Smooth muscle cell (in vitro differentiated cells): ENCODE data around the gene BTN2A1. TPM values are rescaled to one million over a fixed set of nuclear protein-coding genes. Genes with fewer than 3 reads are reported as not detected.

Experiments
- DNase-seq: peaks from one replicate; lab custom pipeline; 2025; ENCODE audit not compliant: unreplicated experiment; lab: John Stamatoyannopoulos, UW
- H2AFZ ChIP-seq: fragments of 200-600 bp; sonication (generic); 2 replicates; pipeline ENCODE4 v1.6.0; 2016; ENCODE audit warnings: antibody characterized with exemption, low read depth, mild to moderate bottlenecking
- H3F3A ChIP-seq: fragments of 200-600 bp; sonication (generic); 2 replicates; pipeline ENCODE4 v1.6.0; 2017; ENCODE audit warnings: antibody characterized with exemption, low read depth
- H3K27ac ChIP-seq: fragments of 200-600 bp; sonication (generic); 2 replicates; pipeline ENCODE4 v1.5.1; 2016; ENCODE audit warnings: low read depth, mild to moderate bottlenecking
- H3K27me3 ChIP-seq: fragments of 200-600 bp; sonication (generic); 2 replicates; pipeline ENCODE4 v1.6.1; 2016; ENCODE audit warnings: low read depth, mild to moderate bottlenecking
- H3K36me3 ChIP-seq: fragments of 200-600 bp; sonication (generic); 2 replicates; pipeline ENCODE4 v1.5.1; 2016; ENCODE audit warnings: low read depth
- H3K4me1 ChIP-seq: fragments of 200-600 bp; sonication (generic); 2 replicates; pipeline ENCODE4 v1.5.1; 2016; ENCODE audit warnings: low read depth
- H3K4me2 ChIP-seq: fragments of 200-600 bp; sonication (generic); 2 replicates; pipeline ENCODE4 v1.6.0; 2016; ENCODE audit warnings: mild to moderate bottlenecking
- H3K4me3 ChIP-seq: fragments of 200-600 bp; sonication (generic); 2 replicates; pipeline ENCODE4 v1.5.1; 2016; ENCODE audit warnings: mild to moderate bottlenecking
- H3K79me2 ChIP-seq: fragments of 200-600 bp; sonication (generic); 2 replicates; pipeline ENCODE4 v1.6.0; 2016; ENCODE audit warnings: low read depth, mild to moderate bottlenecking
- H3K9ac ChIP-seq: fragments of 200-600 bp; sonication (generic); 2 replicates; pipeline ENCODE4 v1.6.0; 2016; ENCODE audit warnings: low read depth
- H3K9me3 ChIP-seq: fragments of 200-600 bp; sonication (generic); replicated peaks from 2 replicates; pipeline ENCODE4 v1.5.1; 2016; ENCODE audit warnings: low read depth
- H4K20me1 ChIP-seq: fragments of 200-600 bp; sonication (generic); 2 replicates; pipeline ENCODE4 v1.6.0; 2016; ENCODE audit warnings: low read depth
- WGBS: methylation state at CpG from one replicate; pipeline ENCODE4 v1.1.7; 2016; ENCODE audit warnings: low lambda C conversion rate; 5-methylcytosine and 5-hydroxymethylcytosine counted together
- polyA plus RNA-seq: library from polyadenylated mRNA; unstranded; fragments of >200 nt; fragmentation: Nextera tagmentation; extraction: Ambion mirVana; gene quantifications from 2 replicates; pipeline ENCODE4 v1.2.1, GENCODE V29; 2016
- total RNA-seq: library from RNA; depleted of rRNA; stranded (reverse); fragments of >200 nt; gene quantifications from 2 replicates; pipeline ENCODE4 v1.2.3, GENCODE V29; 2014
- TF ChIP-seq, protein P1 (sequence below): fragments of 200-600 bp; sonication (generic); IDR thresholded peaks from 2 replicates; pipeline ENCODE4 v1.5.1; 2017; ENCODE audit warnings: borderline replicate concordance, mild to moderate bottlenecking, antibody characterized with exemption; ENCODE audit not compliant: insufficient read depth, poor library complexity, severe bottlenecking

Gene BTN2A1
- total and polyA plus RNA-seq, 2 experiments from 2014 or later = 36.3 to 40.5 TPM

DNA sequence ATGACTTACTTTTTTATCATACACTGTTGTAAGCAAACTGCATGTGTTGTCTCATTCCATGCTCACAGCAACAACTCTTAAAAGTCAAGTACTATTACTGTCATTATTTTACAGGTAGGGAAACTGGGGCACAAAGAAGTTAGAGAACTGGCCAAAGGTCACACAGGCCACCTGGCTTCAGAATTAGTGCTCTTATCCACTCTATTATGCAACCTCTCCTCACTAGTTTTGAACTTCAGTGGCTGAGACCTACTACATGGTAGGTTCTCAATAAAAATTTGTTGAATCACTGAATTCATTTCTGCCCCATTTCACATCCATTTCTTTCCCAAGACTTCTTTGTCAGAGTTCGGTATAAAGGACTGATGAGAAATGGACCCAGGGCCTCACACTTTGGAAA is 19.8 kb upstream of the BTN2A1 start:
- TF ChIP-seq, protein P1, sequence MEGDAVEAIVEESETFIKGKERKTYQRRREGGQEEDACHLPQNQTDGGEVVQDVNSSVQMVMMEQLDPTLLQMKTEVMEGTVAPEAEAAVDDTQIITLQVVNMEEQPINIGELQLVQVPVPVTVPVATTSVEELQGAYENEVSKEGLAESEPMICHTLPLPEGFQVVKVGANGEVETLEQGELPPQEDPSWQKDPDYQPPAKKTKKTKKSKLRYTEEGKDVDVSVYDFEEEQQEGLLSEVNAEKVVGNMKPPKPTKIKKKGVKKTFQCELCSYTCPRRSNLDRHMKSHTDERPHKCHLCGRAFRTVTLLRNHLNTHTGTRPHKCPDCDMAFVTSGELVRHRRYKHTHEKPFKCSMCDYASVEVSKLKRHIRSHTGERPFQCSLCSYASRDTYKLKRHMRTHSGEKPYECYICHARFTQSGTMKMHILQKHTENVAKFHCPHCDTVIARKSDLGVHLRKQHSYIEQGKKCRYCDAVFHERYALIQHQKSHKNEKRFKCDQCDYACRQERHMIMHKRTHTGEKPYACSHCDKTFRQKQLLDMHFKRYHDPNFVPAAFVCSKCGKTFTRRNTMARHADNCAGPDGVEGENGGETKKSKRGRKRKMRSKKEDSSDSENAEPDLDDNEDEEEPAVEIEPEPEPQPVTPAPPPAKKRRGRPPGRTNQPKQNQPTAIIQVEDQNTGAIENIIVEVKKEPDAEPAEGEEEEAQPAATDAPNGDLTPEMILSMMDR = no peak
- 100% methylated on average over 1 of the region's 1 CpG for WGBS

DNA sequence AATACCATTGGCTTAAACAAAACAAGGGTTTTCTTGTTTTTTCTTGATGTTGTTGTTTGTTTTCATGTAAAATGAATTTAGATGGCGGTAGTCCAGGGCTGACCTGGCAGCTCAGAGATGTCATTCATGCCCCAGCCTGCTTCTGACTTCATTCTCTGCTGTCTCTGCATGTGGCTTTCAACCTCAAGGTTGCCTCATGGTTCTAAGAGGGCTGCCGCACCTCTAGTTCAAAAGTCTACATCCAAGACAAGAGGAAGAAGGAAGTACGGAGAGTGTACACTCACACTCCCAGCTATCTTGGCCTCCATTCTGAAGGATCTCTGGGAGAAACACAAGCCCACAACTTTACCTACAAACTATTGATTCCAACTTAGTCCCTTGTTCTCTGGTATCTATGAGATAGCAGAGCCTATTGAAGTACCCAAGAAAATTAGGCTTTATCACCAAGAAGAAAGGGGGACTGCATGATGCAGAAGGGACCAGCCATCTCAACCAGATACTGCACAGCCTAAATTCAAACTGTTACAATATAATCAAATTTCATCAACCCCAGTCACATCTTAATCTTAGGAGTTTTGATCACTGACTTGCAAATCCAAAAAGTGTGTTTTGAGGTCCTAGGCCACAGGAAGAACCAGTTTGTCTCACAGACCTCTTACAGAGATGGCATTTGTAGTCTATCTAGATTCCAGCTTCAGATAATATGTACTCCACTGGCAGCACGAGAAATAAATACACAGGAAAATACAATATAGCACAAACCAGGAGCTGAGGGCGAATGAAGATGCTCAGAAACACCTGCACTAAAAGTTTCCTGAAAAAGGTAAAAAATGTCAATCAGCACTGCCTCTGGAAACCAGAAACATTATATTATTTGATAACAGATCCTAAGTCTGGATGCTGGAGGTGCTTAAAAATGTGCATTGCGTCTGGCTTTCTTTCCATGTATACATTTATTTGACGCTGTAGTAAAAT is 18.3 kb upstream of the BTN2A1 start:
- no peaks in the 10 kb centered on the region for H3K4me1 ChIP-seq
- H3K4me3 ChIP-seq = peak overlapping the region; percentile 67
- H3K4me2 ChIP-seq = peak overlapping the region; percentile 84
- no peaks in the 10 kb centered on the region for H3K79me2 ChIP-seq
- H3K9me3 ChIP-seq = no peaks in the 10 kb centered on the region
- H2AFZ ChIP-seq = peak overlapping the region; percentile 93
- H3F3A ChIP-seq = no peaks in the 10 kb centered on the region
- H3K27ac ChIP-seq = no peak overlapping the region
- H3K9ac ChIP-seq = no peak overlapping the region
- H3K36me3 ChIP-seq = no peaks in the 10 kb centered on the region
- no peak for DNase-seq
- H4K20me1 ChIP-seq = no peaks in the 10 kb centered on the region
- TF ChIP-seq, protein P1 = no peak
- 91% methylated on average over 7 of the region's 7 CpGs for WGBS
- no peaks in the 10 kb centered on the region for H3K27me3 ChIP-seq

More for the DNA sequence above, 19.8 kb upstream of the BTN2A1 start:
- H3K4me2 ChIP-seq = no peak overlapping the region
- no peak for DNase-seq
- H3K4me3 ChIP-seq = no peak overlapping the region
- no peaks in the 10 kb centered on the region for H3K79me2 ChIP-seq
- H3K27ac ChIP-seq = no peak overlapping the region
- H3K36me3 ChIP-seq = no peaks in the 10 kb centered on the region
- no peak overlapping the region for H3K9ac ChIP-seq
- no peaks in the 10 kb centered on the region for H4K20me1 ChIP-seq
- no peaks in the 10 kb centered on the region for H3K9me3 ChIP-seq
- no peaks in the 10 kb centered on the region for H3F3A ChIP-seq
- H3K27me3 ChIP-seq = no peaks in the 10 kb centered on the region
- no peak overlapping the region for H2AFZ ChIP-seq
- no peaks in the 10 kb centered on the region for H3K4me1 ChIP-seq

GRCh38 chr6:26440977-26441358 is 16.8 kb upstream of the BTN2A1 start:
- Histone ChIP-seq H3K4me2 (peak overlapping the region; percentile 84), H3K9me3 (no peaks in the 10 kb centered on the region), H3K27me3 (no peaks in the 10 kb centered on the region), H3K36me3 (no peaks in the 10 kb centered on the region), H3K4me3 (peak overlapping the region; percentile 67), H2AFZ (peak overlapping the region; percentile 93), H3K4me1 (no peaks in the 10 kb centered on the region), H3F3A (no peaks in the 10 kb centered on the region), H3K27ac (no peak overlapping the region), H3K79me2 (no peaks in the 10 kb centered on the region), H3K9ac (no peak overlapping the region), H4K20me1 (no peaks in the 10 kb centered on the region)
- TF ChIP-seq, protein P1 = no peak
- WGBS = 86% methylated on average over 2 of the region's 2 CpGs
- no peak for DNase-seq
